Chondrocyte (in vitro differentiated cells): ENCODE measurements around the gene UBQLN4. TPM values are rescaled to one million over a fixed set of nuclear protein-coding genes. Genes with fewer than 3 reads are reported as not detected.

Experiments
- DNase-seq: peaks from one replicate; pipeline ENCODE4 v3.0.0; 2021; ENCODE audit warnings: mixed read lengths, low spot score
- H3K27ac Mint-ChIP-seq: one replicate; pipeline ENCODE4 v1.8.0; 2021; ENCODE audit warnings: mild to moderate bottlenecking, moderate library complexity, mixed read lengths; ENCODE audit not compliant: unreplicated experiment
- H3K27me3 Mint-ChIP-seq: 2 replicates; pipeline ENCODE4 v1.8.0; 2021; ENCODE audit warnings: low read depth, mixed read lengths
- H3K36me3 Mint-ChIP-seq: 2 replicates; pipeline ENCODE4 v1.8.0; 2021; ENCODE audit warnings: low read depth, mixed read lengths
- H3K4me1 Mint-ChIP-seq: 2 replicates; pipeline ENCODE4 v1.8.0; 2021; ENCODE audit warnings: low read depth, mild to moderate bottlenecking, mixed read lengths
- H3K4me3 Mint-ChIP-seq: one replicate; pipeline ENCODE4 v1.8.0; 2021; ENCODE audit warnings: mild to moderate bottlenecking, moderate library complexity, mixed read lengths; ENCODE audit not compliant: unreplicated experiment
- H3K9me3 Mint-ChIP-seq: 2 replicates; pipeline ENCODE4 v1.8.0; 2021; ENCODE audit warnings: low read depth, mixed read lengths
- total RNA-seq: library from RNA; stranded (reverse); gene quantifications from 3 replicates; pipeline ENCODE4 v1.2.1, GENCODE V29; 2021
- TF ChIP-seq, protein P1 (sequence below): fragments of 200-600 bp; sonication (generic); IDR thresholded peaks from 2 replicates; pipeline ENCODE4 v1.5.0; 2021; ENCODE audit warnings: antibody characterized with exemption, mild to moderate bottlenecking, moderate library complexity

Gene UBQLN4
- total RNA-seq, 1 donor from 2014 or later: 30.2 TPM

GRCh38 chr1:156099282-156099681, 45.7 kb upstream of the UBQLN4 start:
- Mint-ChIP-seq H3K4me1 (peaks cover 62% of the 10 kb centered on the region), H3K27ac (no peak overlapping the region), H3K27me3 (no peaks in the 10 kb centered on the region), H3K9me3 (no peaks in the 10 kb centered on the region), H3K4me3 (no peak overlapping the region), H3K36me3 (no peaks in the 10 kb centered on the region)
- no peak for DNase-seq
- TF ChIP-seq, protein P1, sequence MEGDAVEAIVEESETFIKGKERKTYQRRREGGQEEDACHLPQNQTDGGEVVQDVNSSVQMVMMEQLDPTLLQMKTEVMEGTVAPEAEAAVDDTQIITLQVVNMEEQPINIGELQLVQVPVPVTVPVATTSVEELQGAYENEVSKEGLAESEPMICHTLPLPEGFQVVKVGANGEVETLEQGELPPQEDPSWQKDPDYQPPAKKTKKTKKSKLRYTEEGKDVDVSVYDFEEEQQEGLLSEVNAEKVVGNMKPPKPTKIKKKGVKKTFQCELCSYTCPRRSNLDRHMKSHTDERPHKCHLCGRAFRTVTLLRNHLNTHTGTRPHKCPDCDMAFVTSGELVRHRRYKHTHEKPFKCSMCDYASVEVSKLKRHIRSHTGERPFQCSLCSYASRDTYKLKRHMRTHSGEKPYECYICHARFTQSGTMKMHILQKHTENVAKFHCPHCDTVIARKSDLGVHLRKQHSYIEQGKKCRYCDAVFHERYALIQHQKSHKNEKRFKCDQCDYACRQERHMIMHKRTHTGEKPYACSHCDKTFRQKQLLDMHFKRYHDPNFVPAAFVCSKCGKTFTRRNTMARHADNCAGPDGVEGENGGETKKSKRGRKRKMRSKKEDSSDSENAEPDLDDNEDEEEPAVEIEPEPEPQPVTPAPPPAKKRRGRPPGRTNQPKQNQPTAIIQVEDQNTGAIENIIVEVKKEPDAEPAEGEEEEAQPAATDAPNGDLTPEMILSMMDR: no peak

DNA sequence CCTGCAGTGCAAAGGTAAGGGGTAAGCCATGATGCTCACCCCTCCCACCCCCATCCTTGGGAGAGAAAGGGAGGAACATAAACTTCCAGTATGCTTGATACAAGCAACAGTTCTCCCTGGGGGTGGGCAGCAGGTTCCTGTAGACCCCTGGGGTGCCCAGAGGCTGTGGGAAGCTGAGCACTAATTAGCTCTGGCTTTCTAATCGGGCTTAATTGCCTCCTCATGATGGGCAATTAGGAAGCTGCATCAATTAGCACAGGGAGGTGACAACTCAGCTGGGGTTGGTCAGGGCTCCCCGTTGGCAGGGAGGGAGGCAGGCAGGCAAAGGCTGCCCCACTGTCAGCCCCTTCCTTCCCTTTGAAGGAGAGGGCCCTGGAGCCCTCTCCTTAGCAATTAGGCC, 45.2 kb upstream of the UBQLN4 start:
- Mint-ChIP-seq H3K27ac (no peak overlapping the region), H3K36me3 (peaks cover 2% of the 10 kb centered on the region), H3K9me3 (no peaks in the 10 kb centered on the region), H3K27me3 (no peaks in the 10 kb centered on the region), H3K4me1 (peaks cover 57% of the 10 kb centered on the region), H3K4me3 (no peak overlapping the region)
- no peak for DNase-seq
- TF ChIP-seq, protein P1: no peak

GRCh38 chr1:156097499-156098178, 44.0 kb upstream of the UBQLN4 start:
- TF ChIP-seq, protein P1: no peak
- Mint-ChIP-seq H3K4me1 (peaks cover 46% of the 10 kb centered on the region), H3K27ac (peak overlapping the region; percentile 98), H3K27me3 (no peaks in the 10 kb centered on the region), H3K9me3 (no peaks in the 10 kb centered on the region), H3K36me3 (peaks cover 5% of the 10 kb centered on the region), H3K4me3 (no peak overlapping the region)
- no peak for DNase-seq

DNA sequence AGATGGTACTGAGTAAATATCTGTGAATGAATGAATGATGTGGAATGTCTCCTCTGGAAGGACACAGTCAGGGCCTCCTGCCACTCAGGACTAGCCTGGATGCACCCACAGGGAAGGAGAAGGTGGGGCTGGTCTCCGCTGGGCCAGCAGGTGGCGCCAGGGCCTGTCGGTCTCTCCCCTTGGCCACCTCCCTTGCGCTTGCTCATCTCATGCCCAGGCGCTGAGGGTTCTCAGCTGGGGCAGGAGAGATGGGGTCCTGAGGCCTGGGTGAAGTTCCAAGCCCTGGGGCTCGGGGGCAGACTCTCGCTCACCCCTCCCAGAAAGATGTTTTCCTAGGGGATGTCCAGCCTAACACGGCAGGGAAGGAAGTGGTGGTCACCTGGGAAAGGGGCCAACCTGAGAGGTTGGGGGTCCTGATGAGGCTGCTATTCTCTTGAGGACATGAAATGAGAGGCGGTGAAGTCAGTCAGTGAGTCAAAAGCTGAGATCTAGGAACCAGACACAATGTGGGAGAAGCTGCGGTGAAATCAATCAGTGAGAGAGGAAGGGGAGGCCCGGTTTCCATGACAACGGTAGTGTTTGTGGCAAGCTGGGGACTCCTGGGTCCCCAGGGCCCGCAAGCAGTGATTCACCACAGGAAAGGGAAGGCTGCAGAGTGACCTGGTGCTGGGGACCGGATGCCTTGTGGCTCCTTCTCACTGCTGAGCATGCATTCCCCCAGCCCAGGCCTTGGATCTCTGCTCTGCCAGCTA, 43.2 kb upstream of the UBQLN4 start:
- no peaks in the 10 kb centered on the region for H3K9me3 Mint-ChIP-seq
- peaks cover 7% of the 10 kb centered on the region for H3K36me3 Mint-ChIP-seq
- DNase-seq: peak; percentile 96
- no peaks in the 10 kb centered on the region for H3K27me3 Mint-ChIP-seq
- TF ChIP-seq, protein P1: peak; percentile 99
- peak overlapping the region; percentile 98 for H3K27ac Mint-ChIP-seq
- H3K4me1 Mint-ChIP-seq: peaks cover 38% of the 10 kb centered on the region
- peak overlapping the region; percentile 43 for H3K4me3 Mint-ChIP-seq

DNA sequence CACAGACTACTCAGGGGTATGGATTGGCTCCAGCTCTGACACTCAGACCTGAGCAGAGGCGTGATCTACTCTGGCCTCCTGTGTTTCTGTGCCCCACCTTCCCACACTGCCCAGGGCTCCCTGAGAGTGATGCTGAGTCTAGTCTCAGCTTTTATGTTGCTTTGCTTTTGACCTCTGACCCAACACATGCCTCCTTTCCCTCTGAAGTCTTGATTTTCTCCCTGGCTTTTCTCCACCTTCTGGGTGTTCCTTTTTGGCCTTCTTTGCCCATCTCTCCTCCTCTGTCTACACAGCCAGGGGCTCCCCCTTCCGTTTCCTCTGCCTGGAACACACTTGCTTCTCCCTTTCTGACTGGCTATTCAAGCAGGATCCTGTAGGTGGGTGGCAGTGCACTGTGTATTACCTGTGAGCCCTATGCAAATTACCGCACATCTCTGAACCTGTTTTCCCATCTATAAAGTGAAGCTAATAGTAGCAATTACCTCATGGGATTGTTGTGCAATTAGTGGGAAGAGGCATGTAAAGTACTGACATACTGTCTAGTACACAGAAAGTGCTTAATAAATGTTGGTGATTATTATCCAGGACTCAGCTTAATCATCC, 42.4 kb upstream of the UBQLN4 start:
- Mint-ChIP-seq H3K9me3 (no peaks in the 10 kb centered on the region), H3K27ac (peak overlapping the region; percentile 98), H3K4me1 (peaks cover 30% of the 10 kb centered on the region), H3K4me3 (no peak overlapping the region), H3K27me3 (no peaks in the 10 kb centered on the region), H3K36me3 (peaks cover 7% of the 10 kb centered on the region)
- DNase-seq: no peak
- TF ChIP-seq, protein P1: no peak
